ENCODE data around the gene PTH2. TPM values are rescaled to one million over a fixed set of nuclear protein-coding genes. Genes with fewer than 3 reads are reported as not detected.
A peak's percentile ranks its signal among the peaks of the same experiment; 100 is the strongest.

PTH2 gene
- total RNA-seq, 1 experiment from 2014 or later, result 0.96 TPM

DNA sequence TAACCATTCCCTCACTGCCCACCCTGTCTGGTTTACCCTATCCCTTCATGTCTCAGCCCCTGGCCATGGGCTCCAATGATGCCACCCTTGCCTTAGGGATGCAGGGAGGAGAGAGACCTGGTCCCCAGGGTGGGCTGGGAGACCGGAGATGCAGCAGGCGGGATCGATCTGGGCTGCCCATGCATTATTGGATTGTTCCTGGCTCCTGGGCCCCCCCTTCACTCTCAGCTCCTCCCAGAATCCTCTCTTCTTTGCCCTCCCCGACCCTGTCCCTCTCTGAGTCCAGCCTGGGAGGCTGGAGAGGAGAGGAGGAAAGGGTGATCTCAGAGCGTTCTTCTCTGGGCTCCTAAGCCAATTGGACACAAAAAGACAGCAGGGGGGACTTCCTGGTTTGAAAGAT lies 29.4 kb downstream of the PTH2 start:
- Mint-ChIP-seq H3K36me3 (ENCODE audit: insufficient read depth in 1 of 3, low read depth in 3 of 3) (0 out of 7 replicates have a peak, but pooled peaks cover 0 to 1% (median 0%) of the 10 kb centered on the region in 3 experiments), H3K4me1 (peaks cover 28 to 50% of the 10 kb centered on the region in 2 experiments), H3K9me3 (no peaks in the 10 kb centered on the region; a peak in 1 of 5 replicates), H3K27me3 (ENCODE audit: low read depth) (peaks cover 13% of the 10 kb centered on the region), H3K27ac (peak overlapping the region in 1 of 3 experiments; percentile 46; a peak in 2 of 7 replicates), H3K4me3 (no peak overlapping the region)
- no peak overlapping the region for H3K23ac ChIP-seq (ENCODE audit: insufficient read length, low read depth, low read length)
- H2BK120ac ChIP-seq (ENCODE audit: low read depth, low read length, poor library complexity, severe bottlenecking), result no peak overlapping the region
- H3K4me2 ChIP-seq (ENCODE audit: insufficient read depth, insufficient read length, low read length), result no peak overlapping the region
- no peaks in the 10 kb centered on the region for H4K20me1 ChIP-seq (ENCODE audit: control insufficient read depth, insufficient read depth, insufficient read length)
- H3K14ac ChIP-seq (ENCODE audit: insufficient read depth, low read length), result no peak overlapping the region
- no peak overlapping the region for H2AK5ac ChIP-seq (ENCODE audit: insufficient read length, low read length)
- H2BK20ac ChIP-seq (ENCODE audit: low read depth, low read length, poor library complexity, severe bottlenecking), result no peak overlapping the region
- no peak overlapping the region for H3K27ac ChIP-seq (ENCODE audit: insufficient read length, low read depth, low read length)
- H3T11ph ChIP-seq (ENCODE audit: low read length), result no peak overlapping the region
- no CpG with 5 or more reads among the region's 5 CpGs for WGBS (ENCODE audit: extremely low coverage, insufficient read length, low lambda C conversion rate)
- no peak overlapping the region for H2BK5ac ChIP-seq (ENCODE audit: insufficient read length, low read length)
- H3K4ac ChIP-seq (ENCODE audit: low read depth, low read length), result no peak overlapping the region
- H3K18ac ChIP-seq (ENCODE audit: insufficient read length, low read depth, low read length), result no peak overlapping the region
- H3K9me3 ChIP-seq (ENCODE audit: control insufficient read depth, low read depth, low read length), result no peaks in the 10 kb centered on the region
- no peak overlapping the region for H3K56ac ChIP-seq (ENCODE audit: insufficient read length, low read depth, low read length)
- no peak overlapping the region for H3K9ac ChIP-seq (ENCODE audit: extremely low read depth, insufficient read length, low read length)
- no peaks in the 10 kb centered on the region for H3K4me1 ChIP-seq (ENCODE audit: insufficient read depth, low read length)
- H3K79me2 ChIP-seq (ENCODE audit: insufficient read depth, low read length), result no peaks in the 10 kb centered on the region
- TF ChIP-seq, protein P1, sequence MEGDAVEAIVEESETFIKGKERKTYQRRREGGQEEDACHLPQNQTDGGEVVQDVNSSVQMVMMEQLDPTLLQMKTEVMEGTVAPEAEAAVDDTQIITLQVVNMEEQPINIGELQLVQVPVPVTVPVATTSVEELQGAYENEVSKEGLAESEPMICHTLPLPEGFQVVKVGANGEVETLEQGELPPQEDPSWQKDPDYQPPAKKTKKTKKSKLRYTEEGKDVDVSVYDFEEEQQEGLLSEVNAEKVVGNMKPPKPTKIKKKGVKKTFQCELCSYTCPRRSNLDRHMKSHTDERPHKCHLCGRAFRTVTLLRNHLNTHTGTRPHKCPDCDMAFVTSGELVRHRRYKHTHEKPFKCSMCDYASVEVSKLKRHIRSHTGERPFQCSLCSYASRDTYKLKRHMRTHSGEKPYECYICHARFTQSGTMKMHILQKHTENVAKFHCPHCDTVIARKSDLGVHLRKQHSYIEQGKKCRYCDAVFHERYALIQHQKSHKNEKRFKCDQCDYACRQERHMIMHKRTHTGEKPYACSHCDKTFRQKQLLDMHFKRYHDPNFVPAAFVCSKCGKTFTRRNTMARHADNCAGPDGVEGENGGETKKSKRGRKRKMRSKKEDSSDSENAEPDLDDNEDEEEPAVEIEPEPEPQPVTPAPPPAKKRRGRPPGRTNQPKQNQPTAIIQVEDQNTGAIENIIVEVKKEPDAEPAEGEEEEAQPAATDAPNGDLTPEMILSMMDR (conservative IDR thresholded peaks at IDR 0.05), result no peak
- no peak overlapping the region for H4K91ac ChIP-seq (ENCODE audit: insufficient read length, low read depth, low read length)
- no peak overlapping the region for H2AFZ ChIP-seq (ENCODE audit: low read length)
- no peaks in the 10 kb centered on the region for H3K79me1 ChIP-seq (ENCODE audit: insufficient read depth, low read depth, low read length, poor library complexity, severe bottlenecking)
- H3K27me3 ChIP-seq (ENCODE audit: insufficient read depth, low read length), result no peaks in the 10 kb centered on the region
- no peak overlapping the region for H4K8ac ChIP-seq (replicated peaks; ENCODE audit: insufficient read length, low read depth, low read length)
- no peak overlapping the region for H2BK12ac ChIP-seq (ENCODE audit: insufficient read length, low read depth, low read length)
- no peaks in the 10 kb centered on the region for H3K23me2 ChIP-seq (ENCODE audit: insufficient read length, low read depth, low read length, poor library complexity, severe bottlenecking)
- H4K5ac ChIP-seq (ENCODE audit: insufficient read length, low read depth, low read length), result no peak overlapping the region
- H2BK15ac ChIP-seq (ENCODE audit: low read depth, low read length), result no peak overlapping the region
- DNase-seq, result no peak
